ENCODE results near the gene ANKRD13B. TPM values are rescaled to one million over a fixed set of nuclear protein-coding genes. Genes with fewer than 3 reads are reported as not detected.

Gene ANKRD13B
- total RNA-seq, 1 experiment from 2014 or later: 45.5 TPM

DNA sequence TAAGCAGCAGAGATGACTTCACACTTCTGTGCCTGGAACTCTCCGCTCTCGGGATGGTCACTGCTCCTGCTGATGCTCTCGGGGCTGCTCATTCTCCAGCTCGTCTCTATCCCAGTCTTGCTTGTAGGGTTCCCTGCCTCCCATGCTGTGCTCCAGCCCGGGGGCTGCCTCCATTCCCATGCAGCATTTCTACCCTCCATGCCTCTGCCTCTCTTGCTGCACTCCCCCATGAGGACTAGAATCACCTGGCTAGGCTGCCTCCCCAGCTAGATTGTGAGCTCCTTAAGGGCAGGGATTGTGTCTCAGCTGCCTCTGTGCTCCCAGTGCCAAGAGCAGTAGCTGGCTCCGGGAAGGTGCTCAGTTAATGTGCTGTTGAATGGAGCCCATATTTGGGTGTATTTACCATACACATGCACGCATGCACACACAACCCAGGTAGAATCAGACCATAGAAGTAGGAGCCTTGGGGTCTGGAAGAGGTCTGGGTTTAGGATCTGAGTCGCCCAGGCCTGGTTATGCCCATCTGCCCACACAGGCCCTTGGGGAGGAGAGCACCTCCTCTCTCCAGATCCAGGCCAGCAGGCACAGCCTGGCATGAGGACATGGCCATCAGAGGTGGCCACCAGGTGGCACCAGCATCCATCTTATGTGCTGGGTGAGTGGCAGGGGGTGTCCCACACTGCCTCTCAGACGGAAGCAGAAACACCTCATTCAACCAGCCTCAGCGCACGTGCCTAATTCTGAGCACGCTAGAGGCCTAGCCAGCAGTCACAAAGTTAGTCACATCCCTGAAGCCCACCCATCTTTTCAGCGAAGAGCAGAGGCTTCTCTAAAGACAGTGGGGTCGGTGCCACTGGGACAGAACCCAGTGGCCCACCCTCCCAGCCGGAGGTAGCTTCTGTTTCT, 12.8 kb upstream of the ANKRD13B start (continued):
- TF ChIP-seq FOXJ3 (CRISPR knock-in tag; IDR thresholded peaks at IDR 0.05; ENCODE audit: borderline replicate concordance) (no peak), SP1 (CRISPR knock-in tag; conservative IDR thresholded peaks at IDR 0.05) (0 out of 2 replicates have a peak, but pooled peaks have one; percentile 55), GRHL2 (CRISPR knock-in tag; IDR thresholded peaks at IDR 0.05; ENCODE audit: insufficient replicate concordance, severe bottlenecking) (no peak), ZNF396 (CRISPR knock-in tag; IDR thresholded peaks at IDR 0.05; ENCODE audit: borderline replicate concordance) (no peak), FOXP1 (CRISPR knock-in tag; IDR thresholded peaks at IDR 0.05; ENCODE audit: borderline replicate concordance) (peak; percentile 34; the same call in 1 of the 2 replicates), SMAD3 (CRISPR knock-in tag; IDR thresholded peaks at IDR 0.05; ENCODE audit: borderline replicate concordance) (no peak), RORB (CRISPR knock-in tag; IDR thresholded peaks at IDR 0.05) (no peak), CREM (CRISPR knock-in tag; IDR thresholded peaks at IDR 0.05) (no peak), ELF4 (CRISPR knock-in tag; IDR thresholded peaks at IDR 0.05; ENCODE audit: low read depth) (no peak), ETV6 (CRISPR knock-in tag; IDR thresholded peaks at IDR 0.05) (no peak)
- TF ChIP-seq, protein P1, sequence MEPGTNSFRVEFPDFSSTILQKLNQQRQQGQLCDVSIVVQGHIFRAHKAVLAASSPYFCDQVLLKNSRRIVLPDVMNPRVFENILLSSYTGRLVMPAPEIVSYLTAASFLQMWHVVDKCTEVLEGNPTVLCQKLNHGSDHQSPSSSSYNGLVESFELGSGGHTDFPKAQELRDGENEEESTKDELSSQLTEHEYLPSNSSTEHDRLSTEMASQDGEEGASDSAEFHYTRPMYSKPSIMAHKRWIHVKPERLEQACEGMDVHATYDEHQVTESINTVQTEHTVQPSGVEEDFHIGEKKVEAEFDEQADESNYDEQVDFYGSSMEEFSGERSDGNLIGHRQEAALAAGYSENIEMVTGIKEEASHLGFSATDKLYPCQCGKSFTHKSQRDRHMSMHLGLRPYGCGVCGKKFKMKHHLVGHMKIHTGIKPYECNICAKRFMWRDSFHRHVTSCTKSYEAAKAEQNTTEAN (CRISPR knock-in tag; IDR thresholded peaks at IDR 0.05): no peak
- TF ChIP-seq, protein P2, sequence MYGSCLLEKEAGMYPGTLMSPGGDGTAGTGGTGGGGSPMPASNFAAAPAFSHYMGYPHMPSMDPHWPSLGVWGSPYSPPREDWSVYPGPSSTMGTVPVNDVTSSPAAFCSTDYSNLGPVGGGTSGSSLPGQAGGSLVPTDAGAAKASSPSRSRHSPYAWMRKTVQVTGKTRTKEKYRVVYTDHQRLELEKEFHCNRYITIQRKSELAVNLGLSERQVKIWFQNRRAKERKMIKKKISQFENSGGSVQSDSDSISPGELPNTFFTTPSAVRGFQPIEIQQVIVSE (CRISPR knock-in tag; IDR thresholded peaks at IDR 0.05; ENCODE audit: borderline replicate concordance): no peak
- TF ChIP-seq, protein P3, sequence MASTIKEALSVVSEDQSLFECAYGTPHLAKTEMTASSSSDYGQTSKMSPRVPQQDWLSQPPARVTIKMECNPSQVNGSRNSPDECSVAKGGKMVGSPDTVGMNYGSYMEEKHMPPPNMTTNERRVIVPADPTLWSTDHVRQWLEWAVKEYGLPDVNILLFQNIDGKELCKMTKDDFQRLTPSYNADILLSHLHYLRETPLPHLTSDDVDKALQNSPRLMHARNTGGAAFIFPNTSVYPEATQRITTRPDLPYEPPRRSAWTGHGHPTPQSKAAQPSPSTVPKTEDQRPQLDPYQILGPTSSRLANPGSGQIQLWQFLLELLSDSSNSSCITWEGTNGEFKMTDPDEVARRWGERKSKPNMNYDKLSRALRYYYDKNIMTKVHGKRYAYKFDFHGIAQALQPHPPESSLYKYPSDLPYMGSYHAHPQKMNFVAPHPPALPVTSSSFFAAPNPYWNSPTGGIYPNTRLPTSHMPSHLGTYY (CRISPR knock-in tag; IDR thresholded peaks at IDR 0.05): no peak
- TF ChIP-seq, protein P4, sequence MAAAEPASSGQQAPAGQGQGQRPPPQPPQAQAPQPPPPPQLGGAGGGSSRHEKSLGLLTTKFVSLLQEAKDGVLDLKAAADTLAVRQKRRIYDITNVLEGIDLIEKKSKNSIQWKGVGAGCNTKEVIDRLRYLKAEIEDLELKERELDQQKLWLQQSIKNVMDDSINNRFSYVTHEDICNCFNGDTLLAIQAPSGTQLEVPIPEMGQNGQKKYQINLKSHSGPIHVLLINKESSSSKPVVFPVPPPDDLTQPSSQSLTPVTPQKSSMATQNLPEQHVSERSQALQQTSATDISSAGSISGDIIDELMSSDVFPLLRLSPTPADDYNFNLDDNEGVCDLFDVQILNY (CRISPR knock-in tag; IDR thresholded peaks at IDR 0.05): no peak

DNA sequence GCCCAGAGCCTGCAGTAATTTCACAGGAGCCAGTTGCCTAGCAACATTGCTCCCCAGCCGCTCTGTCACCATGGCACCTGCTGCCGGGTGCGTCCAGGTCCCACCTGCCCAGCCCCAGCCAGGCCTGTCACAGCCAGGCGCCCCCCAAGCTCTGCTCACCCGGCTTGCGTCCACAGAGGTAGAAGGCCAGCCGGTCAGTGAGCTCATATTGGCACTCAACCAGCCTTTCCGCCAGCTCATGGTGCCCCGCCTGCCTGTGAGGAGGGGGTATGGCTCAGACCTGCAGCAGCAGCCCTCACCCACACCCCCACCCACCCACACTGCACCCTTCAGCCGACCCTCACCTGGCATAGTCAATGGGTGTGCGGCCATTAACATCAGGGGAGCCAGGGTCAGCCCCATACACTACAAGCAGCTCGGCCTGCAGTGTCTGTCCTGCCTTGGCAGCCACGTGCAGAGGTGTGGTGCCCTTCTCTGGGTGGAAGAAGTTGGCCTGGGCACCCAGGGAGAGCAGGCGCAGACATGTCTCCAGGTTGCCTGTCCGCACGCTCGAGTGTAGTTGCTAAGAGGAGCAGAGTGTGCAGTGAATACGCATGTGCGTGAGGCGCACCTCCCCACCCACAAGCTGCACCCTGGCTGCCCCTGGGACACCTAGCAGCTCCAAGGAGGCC, 11.2 kb upstream of the ANKRD13B start:
- POLR2A ChIA-PET: interaction anchor here (2.0 kb wide), 1 partner anchor 10 kb away, joined by 12 read pairs; no protein-coding TSS in a partner anchor
- Mint-ChIP-seq H3K4me1 (peaks cover 27% of the 10 kb centered on the region), H3K36me3 (peaks cover 34% of the 10 kb centered on the region), H3K27ac (no peak overlapping the region), H3K9me3 (no peaks in the 10 kb centered on the region), H3K4me3 (no peak overlapping the region), H3K27me3 (ENCODE audit: low read depth) (no peaks in the 10 kb centered on the region)
- DNase-seq (ENCODE audit: low spot score) (no peak), ATAC-seq (no peak)
- CTCF ChIA-PET: interaction anchor here (0.6 to 4.5 kb wide), 12 partner anchors 9 to 212 kb away, joined by 3 to 72 read pairs (median 6); partner anchors contain the start of gene ANKRD13B
- no peak for TF ChIP-seq TCF7 (CRISPR knock-in tag; IDR thresholded peaks at IDR 0.05; ENCODE audit: low read depth)
- TF ChIP-seq TEAD1 (CRISPR knock-in tag; IDR thresholded peaks at IDR 0.05): no peak
- TF ChIP-seq, protein P5, sequence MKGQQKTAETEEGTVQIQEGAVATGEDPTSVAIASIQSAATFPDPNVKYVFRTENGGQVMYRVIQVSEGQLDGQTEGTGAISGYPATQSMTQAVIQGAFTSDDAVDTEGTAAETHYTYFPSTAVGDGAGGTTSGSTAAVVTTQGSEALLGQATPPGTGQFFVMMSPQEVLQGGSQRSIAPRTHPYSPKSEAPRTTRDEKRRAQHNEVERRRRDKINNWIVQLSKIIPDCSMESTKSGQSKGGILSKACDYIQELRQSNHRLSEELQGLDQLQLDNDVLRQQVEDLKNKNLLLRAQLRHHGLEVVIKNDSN (CRISPR knock-in tag; IDR thresholded peaks at IDR 0.05): no peak
- TF ChIP-seq, protein P6, sequence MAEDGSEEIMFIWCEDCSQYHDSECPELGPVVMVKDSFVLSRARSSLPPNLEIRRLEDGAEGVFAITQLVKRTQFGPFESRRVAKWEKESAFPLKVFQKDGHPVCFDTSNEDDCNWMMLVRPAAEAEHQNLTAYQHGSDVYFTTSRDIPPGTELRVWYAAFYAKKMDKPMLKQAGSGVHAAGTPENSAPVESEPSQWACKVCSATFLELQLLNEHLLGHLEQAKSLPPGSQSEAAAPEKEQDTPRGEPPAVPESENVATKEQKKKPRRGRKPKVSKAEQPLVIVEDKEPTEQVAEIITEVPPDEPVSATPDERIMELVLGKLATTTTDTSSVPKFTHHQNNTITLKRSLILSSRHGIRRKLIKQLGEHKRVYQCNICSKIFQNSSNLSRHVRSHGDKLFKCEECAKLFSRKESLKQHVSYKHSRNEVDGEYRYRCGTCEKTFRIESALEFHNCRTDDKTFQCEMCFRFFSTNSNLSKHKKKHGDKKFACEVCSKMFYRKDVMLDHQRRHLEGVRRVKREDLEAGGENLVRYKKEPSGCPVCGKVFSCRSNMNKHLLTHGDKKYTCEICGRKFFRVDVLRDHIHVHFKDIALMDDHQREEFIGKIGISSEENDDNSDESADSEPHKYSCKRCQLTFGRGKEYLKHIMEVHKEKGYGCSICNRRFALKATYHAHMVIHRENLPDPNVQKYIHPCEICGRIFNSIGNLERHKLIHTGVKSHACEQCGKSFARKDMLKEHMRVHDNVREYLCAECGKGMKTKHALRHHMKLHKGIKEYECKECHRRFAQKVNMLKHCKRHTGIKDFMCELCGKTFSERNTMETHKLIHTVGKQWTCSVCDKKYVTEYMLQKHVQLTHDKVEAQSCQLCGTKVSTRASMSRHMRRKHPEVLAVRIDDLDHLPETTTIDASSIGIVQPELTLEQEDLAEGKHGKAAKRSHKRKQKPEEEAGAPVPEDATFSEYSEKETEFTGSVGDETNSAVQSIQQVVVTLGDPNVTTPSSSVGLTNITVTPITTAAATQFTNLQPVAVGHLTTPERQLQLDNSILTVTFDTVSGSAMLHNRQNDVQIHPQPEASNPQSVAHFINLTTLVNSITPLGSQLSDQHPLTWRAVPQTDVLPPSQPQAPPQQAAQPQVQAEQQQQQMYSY (CRISPR knock-in tag; IDR thresholded peaks at IDR 0.05): no peak
- TF ChIP-seq NFYB (CRISPR knock-in tag; conservative IDR thresholded peaks at IDR 0.05; ENCODE audit: low read depth): no peak
- TF ChIP-seq, protein P7, sequence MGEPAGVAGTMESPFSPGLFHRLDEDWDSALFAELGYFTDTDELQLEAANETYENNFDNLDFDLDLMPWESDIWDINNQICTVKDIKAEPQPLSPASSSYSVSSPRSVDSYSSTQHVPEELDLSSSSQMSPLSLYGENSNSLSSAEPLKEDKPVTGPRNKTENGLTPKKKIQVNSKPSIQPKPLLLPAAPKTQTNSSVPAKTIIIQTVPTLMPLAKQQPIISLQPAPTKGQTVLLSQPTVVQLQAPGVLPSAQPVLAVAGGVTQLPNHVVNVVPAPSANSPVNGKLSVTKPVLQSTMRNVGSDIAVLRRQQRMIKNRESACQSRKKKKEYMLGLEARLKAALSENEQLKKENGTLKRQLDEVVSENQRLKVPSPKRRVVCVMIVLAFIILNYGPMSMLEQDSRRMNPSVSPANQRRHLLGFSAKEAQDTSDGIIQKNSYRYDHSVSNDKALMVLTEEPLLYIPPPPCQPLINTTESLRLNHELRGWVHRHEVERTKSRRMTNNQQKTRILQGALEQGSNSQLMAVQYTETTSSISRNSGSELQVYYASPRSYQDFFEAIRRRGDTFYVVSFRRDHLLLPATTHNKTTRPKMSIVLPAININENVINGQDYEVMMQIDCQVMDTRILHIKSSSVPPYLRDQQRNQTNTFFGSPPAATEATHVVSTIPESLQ (CRISPR knock-in tag; IDR thresholded peaks at IDR 0.05): no peak

All from WTC11 (cell line).